GM10248 (cell line): ENCODE data around the gene PRSS22.

ENCODE experiments used
- CTCF ChIA-PET: fragments of 300-600 bp; sonication (Branson Sonifier 250); formaldehyde crosslinking; extraction: SDS; loops from one replicate; lab custom pipeline; 2021; ENCODE audit warnings: antibody characterized with exemption; lab: Yijun Ruan, JAX
- POLR2A ChIA-PET: fragments of 350-650 bp; sonication (Branson Sonifier 250); formaldehyde crosslinking; extraction: SDS; loops from one replicate; lab custom pipeline; 2020; ENCODE audit warnings: antibody characterized with exemption; lab: Yijun Ruan, JAX
- DNase-seq: peaks from one replicate; pipeline ENCODE4 v3.0.0; 2012; ENCODE audit errors: extremely low spot score
- CTCF ChIP-seq: IDR thresholded peaks from 2 replicates; pipeline ENCODE4 v1.5.1; 2012; ENCODE audit warnings: mild to moderate bottlenecking, low read depth; ENCODE audit errors: extremely low read depth, missing control alignments, control extremely low read depth

Gene PRSS22

DNA sequence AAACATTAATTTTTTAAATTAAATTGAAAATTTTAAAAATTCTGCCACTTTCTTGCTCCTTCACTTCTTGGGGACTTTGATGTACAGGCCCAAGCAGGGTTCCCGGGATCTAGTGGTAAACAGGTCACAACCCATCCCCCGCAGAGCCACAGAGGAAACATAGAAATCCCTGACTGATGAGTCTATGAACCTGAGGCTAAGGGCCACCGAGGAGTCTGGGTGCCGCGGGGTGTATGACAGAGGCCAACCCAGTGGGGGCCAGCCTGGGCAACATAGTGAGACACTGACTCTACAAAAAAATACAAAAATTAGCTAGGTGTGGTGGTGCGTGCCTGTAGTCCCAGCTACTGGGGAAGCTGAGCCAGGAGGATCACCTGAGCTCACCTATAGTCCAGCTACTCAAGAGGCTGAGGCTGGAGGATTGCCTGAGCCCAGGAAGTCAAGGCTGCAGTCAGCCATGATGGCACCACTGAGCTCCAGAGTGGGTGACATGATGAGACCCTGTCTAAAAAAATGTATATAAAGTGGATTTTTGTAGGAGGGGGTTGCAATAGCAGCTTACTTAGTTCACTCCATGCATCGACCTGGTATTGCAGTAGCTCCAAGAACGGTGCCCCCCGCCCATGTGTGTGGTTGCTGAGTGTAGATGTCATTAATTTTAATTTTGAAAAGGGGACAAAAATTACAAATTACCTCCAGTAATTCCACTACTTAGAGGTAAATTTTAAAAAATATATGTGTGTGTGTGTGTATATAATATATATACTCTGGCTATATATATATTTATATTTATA, 44.6 kb upstream of the PRSS22 start:
- ChIA-PET CTCF (interaction anchor here (1.0 to 1.8 kb wide), 8 partner anchors 9 to 25 kb away, joined by 3 to 6 read pairs (median 4); partner anchors contain the start of genes FLYWCH1 and FLYWCH2), POLR2A (no interaction called here)
- TF ChIP-seq CTCF, result no peak
- no peak for DNase-seq

DNA sequence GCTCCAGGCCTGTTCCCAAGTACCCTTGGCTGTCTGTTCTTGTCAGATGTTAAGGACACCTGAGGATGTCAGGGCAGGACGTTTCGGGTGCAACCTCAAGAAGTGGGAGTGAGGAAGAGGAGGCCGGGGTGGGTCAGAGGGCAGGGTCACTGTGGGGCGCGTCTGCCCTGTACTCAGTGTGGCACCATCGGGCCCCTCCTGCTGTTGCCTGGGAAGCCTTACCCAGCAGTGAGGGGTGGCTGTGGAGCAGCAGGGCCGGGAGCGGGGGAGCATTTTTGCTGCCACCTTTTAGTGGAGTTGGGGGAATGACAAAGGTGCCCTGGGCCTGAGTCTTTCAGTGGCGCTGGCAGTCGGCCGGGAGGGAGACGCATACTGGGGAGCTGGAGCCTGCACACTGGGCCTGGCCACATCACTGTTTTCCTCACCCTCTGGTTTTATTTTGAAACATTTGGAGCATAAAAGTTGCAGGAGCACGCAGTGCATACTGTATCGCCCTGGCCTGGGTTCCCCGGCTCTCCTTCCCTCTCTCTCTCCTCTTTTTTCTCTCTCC, 42.6 kb upstream of the PRSS22 start:
- DNase-seq, result no peak
- TF ChIP-seq CTCF, result no peak
- ChIA-PET POLR2A (no interaction called here), CTCF (no interaction called here)

DNA sequence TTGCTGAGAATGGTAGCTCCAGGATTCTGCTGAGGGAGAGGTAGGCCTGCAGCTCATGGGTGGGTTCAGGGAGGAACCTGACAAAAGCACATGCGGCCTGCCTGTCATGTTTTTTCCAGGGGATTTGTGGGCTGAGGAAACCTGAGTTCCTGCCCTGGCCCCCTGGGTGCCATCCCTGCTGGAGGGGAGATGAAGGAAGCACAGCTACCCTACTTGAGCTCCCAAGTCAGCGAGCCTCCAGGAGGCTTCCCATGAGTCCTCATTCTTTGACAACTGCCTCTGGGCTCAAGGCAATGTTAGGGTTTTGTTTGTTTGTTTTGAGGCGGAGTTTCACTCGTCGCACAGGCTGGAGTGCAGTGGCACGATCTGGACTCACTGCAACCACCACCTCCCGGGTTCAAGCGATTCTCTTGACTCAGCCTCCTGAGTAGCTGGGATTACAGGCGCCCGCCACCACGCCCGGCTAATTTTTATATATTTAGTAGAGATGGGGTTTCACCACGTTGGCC, 41.6 kb upstream of the PRSS22 start:
- DNase-seq, result no peak
- no peak for TF ChIP-seq CTCF
- CTCF ChIA-PET, result interaction anchor here (0.8 to 1.5 kb wide), 5 partner anchors 16 to 60 kb away, joined by 3 to 5 read pairs (median 3); no protein-coding TSS in a partner anchor
- POLR2A ChIA-PET, result interaction anchor here (0.8 kb wide), 1 partner anchor 17 kb away, joined by 3 read pairs; the partner anchor contains the start of gene FLYWCH2

GRCh38 chr16:2898831-2899563, 41.0 kb upstream of the PRSS22 start:
- no peak for TF ChIP-seq CTCF
- ChIA-PET CTCF (interaction anchor here (0.8 to 1.5 kb wide), 5 partner anchors 15 to 60 kb away, joined by 3 to 5 read pairs (median 3); no protein-coding TSS in a partner anchor), POLR2A (interaction anchor here (0.8 kb wide), 1 partner anchor 16 kb away, joined by 3 read pairs; the partner anchor contains the start of gene FLYWCH2)
- no peak for DNase-seq

DNA sequence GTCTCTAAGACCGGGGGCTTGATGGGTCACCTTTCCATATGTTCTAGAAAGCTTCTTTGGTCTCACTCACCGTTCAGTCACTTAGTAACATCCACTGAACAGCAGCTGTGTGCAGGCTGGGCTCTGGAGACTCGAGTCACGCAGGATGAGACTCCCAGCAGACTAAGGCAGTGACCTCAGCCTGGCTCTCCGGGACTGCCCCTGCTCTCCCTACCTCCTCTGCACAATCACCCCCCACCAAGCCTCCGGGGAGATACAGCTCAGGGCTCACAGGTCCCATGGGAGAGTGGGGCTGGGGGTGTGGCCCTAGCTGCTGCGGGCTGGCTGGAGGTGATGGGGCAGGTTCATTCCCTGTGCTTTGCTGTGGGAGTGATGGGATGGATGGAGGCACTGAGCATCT, 39.1 kb upstream of the PRSS22 start:
- ChIA-PET POLR2A (interaction anchor here (0.8 kb wide), 1 partner anchor 8 kb away, joined by 3 read pairs; no protein-coding TSS in a partner anchor), CTCF (interaction anchor here (0.9 to 1.6 kb wide), 3 partner anchors 10 to 30 kb away, joined by 3 to 6 read pairs (median 3); partner anchors contain the start of gene FLYWCH2)
- TF ChIP-seq CTCF, result no peak
- DNase-seq, result peak; percentile 75
